Cerebellar cortex (tissue), 1 donor: Measurements from ENCODE around the gene MPP2.
"Not testable (repeated sequence)": the region's sequence is repeated elsewhere in the genome, so short reads cannot be mapped to it uniquely, and the experiment has no call there.

Experiments used
- DNase-seq: peaks from one replicate; pipeline ENCODE4 v3.0.0-alpha.2; 2015; ENCODE audit warnings: low spot score

The MPP2 gene

GRCh38 chr17:43875476-43876147 lies 31.7 kb downstream of the MPP2 start:
- DNase-seq = no peak

GRCh38 chr17:43874293-43874692 lies 33.0 kb downstream of the MPP2 start:
- DNase-seq = no peak

GRCh38 chr17:43873815-43874214 lies 33.5 kb downstream of the MPP2 start:
- no peak for DNase-seq

GRCh38 chr17:43873091-43873490 lies 34.2 kb downstream of the MPP2 start:
- DNase-seq = no peak

- DNase-seq = no peak
Observed at GRCh38 chr17:43871946-43872690, 35.2 kb downstream of the MPP2 start.

- DNase-seq = not testable (repeated sequence)
Observed at GRCh38 chr17:43869031-43869430, 38.3 kb downstream of the MPP2 start.

GRCh38 chr17:43868226-43868994 lies 38.9 kb downstream of the MPP2 start:
- DNase-seq = no peak

- no peak for DNase-seq
Observed at GRCh38 chr17:43864161-43864984, 43.0 kb downstream of the MPP2 start.

GRCh38 chr17:43861960-43862359 lies 45.4 kb downstream of the MPP2 start:
- DNase-seq = no peak

GRCh38 chr17:43860927-43861622 lies 46.3 kb downstream of the MPP2 start:
- DNase-seq = peak; percentile 63

GRCh38 chr17:43860077-43860725 lies 47.1 kb downstream of the MPP2 start:
- DNase-seq = no peak

GRCh38 chr17:43857957-43858600 lies 49.3 kb downstream of the MPP2 start:
- no peak for DNase-seq

- no peak for DNase-seq
Observed at GRCh38 chr17:43857141-43857540, 50.2 kb downstream of the MPP2 start.

- DNase-seq = no peak
Observed at GRCh38 chr17:43856141-43856540, 51.2 kb downstream of the MPP2 start.

- DNase-seq = no peak
Observed at GRCh38 chr17:43855061-43855460, 52.3 kb downstream of the MPP2 start.

GRCh38 chr17:43854498-43854897 lies 52.8 kb downstream of the MPP2 start:
- no peak for DNase-seq

- no peak for DNase-seq
Observed at GRCh38 chr17:43853546-43853945, 53.8 kb downstream of the MPP2 start.

- DNase-seq = no peak
Observed at GRCh38 chr17:43852571-43852970, 54.8 kb downstream of the MPP2 start.

GRCh38 chr17:43849116-43849515 lies 58.2 kb downstream of the MPP2 start:
- no peak for DNase-seq

GRCh38 chr17:43848601-43849000 lies 58.7 kb downstream of the MPP2 start:
- no peak for DNase-seq
